ENCODE data around the gene CHIT1.

CHIT1 gene

GRCh38 chr1:203166192-203166940 is 63.1 kb downstream of the CHIT1 start:
- no peak overlapping the region for H3K4me3 ChIP-seq (ENCODE audit: low read depth, low read length)
- TF ChIP-seq, protein P1, sequence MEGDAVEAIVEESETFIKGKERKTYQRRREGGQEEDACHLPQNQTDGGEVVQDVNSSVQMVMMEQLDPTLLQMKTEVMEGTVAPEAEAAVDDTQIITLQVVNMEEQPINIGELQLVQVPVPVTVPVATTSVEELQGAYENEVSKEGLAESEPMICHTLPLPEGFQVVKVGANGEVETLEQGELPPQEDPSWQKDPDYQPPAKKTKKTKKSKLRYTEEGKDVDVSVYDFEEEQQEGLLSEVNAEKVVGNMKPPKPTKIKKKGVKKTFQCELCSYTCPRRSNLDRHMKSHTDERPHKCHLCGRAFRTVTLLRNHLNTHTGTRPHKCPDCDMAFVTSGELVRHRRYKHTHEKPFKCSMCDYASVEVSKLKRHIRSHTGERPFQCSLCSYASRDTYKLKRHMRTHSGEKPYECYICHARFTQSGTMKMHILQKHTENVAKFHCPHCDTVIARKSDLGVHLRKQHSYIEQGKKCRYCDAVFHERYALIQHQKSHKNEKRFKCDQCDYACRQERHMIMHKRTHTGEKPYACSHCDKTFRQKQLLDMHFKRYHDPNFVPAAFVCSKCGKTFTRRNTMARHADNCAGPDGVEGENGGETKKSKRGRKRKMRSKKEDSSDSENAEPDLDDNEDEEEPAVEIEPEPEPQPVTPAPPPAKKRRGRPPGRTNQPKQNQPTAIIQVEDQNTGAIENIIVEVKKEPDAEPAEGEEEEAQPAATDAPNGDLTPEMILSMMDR (IDR thresholded peaks at IDR 0.05; ENCODE audit: low read depth, low read length) = peak; percentile 25
- TF ChIP-seq MYC (IDR thresholded peaks at IDR 0.05; ENCODE audit: low read depth, low read length) = no peak
- DNase-seq (ENCODE audit: low read depth) = peak; percentile 54
